Iris pigment epithelial cell (primary cell): ENCODE results near the gene SSTR1.

Experiments used
- DNase-seq: peaks from one replicate; pipeline ENCODE4 v3.0.0-alpha.2; 2011; ENCODE audit warnings: low read depth

SSTR1 gene

DNA sequence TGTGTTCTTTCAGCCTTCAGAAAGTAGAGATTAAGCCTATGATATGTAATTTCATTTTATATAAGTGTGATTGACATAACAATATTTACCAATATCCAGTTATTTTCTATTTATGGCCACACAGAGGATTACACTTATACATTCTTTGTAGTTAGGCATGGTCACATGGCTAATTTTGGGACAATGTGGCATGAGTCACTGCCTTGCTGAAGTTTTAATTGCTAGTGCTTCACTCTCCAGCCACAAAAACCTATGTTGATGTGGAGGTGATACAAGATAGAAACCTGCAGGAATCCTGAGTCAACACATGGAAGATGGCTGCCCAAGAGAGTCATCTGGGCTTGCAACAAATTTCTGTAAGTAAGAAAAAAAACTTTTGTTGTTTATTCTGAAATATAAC is 31.2 kb downstream of the SSTR1 start:
- DNase-seq: no peak

DNA sequence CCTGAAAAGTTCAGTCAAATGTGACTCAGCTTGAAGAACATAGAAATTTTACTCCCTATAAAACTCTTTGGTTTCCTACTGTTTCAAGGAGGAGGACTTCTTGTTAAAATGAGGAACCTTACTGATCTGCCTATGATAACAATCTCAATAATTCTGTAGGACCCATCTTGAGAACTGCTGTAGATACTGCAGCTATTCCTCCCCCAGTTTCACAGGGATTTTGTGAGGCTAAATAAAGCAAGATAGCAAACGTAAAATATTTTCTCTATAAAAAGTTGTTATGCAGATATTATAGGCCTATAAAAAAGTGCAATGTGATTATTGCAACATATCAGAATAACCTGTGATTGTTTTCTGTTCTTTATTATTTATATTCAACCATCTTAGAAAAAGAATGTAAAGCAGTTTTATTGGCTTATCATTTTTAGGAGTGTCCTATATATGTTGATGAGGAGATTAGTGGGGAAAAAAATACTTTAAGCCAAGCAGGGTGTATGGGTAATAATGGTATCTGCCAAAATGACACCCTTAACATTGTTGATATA is 36.1 kb downstream of the SSTR1 start:
- DNase-seq: no peak

DNA sequence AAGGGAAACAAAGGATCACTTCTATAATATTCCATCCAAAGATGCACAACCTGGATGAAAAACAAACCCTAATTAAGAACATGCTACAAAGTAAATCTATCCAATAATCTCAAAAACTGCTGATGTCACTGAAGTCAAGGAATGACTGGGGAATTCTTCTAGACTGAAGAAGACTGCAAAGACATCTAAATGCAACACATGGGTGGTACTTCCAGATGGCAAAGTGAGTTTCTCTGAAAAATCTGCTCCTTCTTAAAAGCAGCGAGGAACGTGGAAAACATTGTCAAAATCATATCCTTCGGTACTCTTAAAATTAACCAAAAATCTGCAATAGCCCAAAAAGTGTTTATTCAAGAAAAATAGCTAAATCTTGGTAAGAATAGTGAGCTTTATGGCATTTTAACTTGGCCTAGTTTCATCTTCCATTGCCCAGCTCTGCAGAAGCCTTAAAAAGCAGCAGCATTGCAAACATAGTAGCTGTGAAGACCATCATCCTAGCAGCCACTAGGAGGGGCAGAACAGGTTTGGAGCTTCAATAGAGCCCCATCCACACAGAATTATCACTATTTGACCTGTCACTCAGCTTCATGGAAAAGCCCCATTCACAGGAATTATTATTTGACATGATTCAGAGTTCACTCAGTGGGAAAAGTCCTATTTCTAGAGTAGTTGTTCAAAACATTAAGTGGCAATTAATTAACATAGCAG is 40.8 kb downstream of the SSTR1 start:
- DNase-seq: no peak

DNA sequence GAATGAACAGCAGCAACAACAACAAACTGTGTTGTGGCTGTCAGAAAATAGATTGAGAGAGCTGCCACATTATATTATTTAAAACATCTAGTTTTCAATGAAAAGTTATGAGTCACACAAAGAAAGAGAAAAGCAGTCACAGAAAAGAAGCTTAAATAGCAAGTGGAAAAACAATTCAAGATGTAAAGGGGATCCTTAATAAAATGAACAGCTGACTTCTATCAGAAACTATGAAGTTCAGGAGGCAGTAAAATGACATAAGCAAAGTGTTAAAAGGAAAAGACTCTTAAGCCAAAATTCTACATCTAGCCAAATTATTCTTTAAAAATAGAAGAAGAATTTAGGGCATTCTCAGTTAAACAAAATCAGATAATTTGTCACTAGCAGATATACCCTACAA is 42.6 kb downstream of the SSTR1 start:
- DNase-seq: no peak

DNA sequence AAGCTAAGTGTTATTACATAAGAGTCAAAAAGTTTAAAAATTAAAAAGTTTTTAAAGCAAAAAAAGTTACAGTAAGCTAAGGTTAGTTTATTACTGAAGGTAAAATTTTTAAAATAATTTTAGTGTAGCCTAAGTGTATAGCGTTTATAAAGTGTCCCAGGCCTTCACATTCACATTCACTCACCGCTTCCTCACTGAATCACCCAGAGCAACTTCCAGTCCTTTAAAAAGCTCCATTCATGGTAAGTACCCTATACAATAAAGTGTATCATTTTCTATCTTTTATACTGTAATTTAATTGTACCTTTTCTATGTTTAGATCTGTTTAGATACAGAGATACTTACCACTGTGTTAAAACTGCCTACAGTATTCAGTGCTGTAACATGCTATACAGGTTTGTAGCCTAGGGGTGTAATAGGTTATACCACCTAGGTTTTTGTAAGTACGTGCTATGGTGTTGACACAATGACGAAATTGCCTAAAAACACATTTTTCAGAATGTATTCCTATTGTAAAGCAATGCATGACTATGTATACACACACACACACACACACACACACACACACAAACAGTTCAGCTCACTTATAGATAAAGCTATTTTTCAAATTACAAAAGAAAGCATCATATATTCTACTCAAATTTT is 44.5 kb downstream of the SSTR1 start:
- DNase-seq: no peak

DNA sequence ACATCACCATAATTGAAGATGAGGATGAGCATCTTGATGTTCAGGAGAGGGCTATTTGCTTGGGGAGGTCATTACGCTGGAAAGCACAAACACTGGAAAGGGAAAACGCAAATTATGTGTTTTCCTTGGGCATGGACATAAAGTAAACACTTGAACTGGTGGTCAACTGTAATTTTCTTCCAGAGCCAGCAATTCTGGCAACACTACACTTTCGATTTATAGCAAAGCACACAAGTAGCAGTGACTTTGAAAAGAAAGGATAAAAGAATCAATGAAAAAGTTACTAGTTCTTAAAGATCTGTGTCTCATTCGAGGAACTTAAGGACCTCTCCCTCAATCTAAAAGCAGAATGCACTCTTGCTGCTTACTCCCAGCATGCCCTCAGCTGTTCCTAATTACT is 46.0 kb downstream of the SSTR1 start:
- DNase-seq: no peak

DNA sequence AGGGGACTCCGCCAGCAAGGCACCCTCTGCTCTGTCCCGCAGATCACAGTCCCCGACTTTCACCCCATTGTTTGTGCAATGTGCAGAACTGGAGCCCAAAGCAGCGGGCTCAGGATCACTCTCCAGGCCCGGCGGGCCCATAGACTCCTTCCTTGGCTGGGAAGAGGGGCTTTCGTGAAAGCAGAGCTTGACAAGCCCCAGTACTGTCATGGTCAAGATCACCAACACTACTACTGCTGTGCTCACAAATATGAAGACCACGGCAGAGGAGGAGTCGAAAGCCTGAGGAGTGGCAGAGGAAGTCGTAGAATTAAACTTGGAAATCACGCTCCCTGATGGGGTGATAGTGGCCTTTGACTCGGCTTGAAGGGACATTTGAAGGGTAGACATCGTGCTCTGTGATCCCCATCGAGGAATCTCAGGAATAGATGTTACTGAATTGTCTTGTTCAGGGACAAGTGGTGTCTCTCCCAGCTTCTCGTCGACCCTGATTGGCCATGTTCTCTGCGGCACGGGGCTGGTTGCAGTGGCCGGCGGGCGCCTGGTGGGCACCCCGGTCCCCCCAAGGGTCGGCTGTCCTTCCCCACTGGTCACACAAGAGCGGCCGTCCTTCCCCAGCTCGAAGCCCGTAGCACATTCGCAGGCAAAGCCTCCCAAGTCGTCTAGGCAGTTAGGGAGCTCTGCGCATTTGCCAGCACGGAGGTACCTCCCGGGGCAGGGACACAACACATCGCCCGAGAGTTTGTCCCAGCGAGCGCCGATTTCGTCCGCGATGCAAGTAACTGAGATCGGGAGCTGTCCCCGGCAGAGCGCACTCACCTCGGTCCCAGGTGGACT is 47.1 kb downstream of the SSTR1 start:
- peak; percentile 35 for DNase-seq

DNA sequence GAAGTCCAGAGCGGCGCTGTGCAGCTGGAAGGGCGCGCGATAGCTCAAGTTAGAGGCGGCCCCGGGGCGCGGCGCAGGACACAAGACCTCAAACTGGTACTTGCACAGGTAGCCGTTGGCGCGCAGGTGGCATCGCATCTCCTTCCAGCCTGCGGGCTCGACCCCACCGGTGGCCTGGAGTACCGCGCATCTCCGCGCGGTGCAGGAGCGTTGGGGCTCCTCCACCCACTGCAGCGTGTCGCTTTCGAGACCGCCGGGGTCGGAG is 47.6 kb downstream of the SSTR1 start:
- no peak for DNase-seq

DNA sequence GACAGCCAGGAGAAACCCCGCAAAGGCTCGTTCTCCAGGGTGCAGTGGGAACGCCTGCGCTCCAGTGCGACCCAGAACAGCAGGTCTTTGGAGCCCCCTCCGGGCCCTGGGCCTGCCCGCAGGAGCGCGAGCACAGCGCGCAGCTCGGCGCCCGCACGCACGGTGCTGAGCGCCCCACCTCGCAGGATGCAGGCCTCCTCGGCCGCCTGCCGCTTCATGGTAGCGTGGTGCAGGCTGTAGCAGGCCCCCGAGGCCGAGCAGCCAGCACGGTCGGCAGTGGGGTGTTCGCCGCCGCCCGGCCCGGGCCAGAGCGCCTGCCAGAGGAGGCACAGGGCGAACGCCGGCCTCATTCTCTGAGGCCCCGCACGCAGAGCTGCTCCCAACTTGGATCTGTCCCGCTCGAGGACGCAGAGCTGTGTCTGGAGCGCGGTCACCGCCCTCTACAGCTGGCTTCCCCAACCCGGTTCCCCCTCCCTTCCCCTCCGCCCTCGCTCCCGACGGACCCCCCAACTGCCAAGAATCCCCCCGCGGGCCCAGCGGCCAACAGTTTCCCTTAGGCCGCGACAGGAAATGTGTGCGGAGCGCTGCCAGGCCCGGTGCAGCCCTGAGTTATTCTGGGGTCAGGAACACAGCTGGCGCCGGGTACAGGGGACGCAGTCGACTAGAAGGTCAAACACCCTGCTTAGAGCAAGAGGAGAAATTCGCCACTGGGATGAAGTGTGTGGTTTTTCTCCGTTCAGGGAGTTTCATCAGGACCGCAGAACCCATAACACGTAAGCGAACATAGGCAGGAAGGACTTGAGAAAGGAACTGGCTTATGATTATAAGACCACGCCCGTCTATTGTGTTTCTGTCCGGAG is 48.2 kb downstream of the SSTR1 start, which contains the start of gene CLEC14A:
Gene CLEC14A, minus strand, starts transcription at position 421 of the 860 bp plus-strand sequence. Its CDS starts 71 bp downstream, at position 350.
- peak; percentile 41 for DNase-seq

DNA sequence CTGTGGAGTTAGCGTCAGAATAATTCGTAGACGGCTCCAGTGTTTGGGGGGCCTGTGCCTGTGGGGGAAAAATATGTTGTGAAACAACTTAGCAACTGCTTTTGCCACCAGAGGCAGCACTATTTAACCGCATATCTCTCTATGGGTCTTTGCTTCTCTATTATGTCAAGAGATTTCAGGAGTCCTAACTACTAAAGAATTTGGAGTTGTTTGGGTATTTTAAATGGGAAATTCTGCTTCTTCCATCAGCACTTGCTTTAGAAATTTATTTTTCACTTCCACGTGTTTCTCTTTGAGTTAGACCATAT is 48.8 kb downstream of the SSTR1 start:
- no peak for DNase-seq

DNA sequence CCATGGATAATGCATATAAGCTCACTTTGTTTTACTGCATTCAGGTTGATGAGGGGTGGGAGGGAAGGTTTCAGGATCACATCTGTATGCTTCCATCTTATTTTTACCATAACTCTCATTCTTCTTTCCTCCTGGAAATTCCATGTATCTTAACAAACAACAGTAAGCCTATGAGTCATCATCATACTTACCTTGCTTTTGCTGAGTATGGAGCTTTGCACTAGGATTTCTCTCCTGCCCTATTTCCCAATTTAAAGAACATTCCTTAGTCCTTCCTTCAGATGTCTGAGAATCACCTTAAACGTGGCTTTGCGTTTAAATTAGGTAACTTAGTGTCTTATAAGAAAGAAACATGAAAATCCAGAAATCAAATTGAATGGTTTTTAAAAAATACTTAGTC is 49.8 kb downstream of the SSTR1 start:
- DNase-seq: peak; percentile 33

DNA sequence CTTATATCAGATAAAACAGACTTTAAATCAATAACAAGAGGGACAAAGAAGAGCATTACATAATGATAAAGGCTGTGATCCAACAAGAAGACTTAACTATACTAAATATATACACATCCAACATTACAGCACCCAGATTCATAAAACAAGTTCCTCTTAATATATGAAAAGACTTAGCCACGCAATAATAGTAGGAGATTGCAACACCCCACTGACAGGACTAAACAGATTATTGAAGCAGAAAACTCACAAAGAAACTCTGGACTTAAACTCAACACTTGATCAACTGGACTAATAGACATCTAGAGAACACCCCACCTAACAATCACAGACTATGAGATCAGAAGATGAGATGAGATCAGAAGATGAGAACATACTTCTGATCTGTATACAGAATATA is 53.9 kb downstream of the SSTR1 start:
- DNase-seq: peak; percentile 37
